ENCODE results near the gene ERMARD.

Gene ERMARD

DNA sequence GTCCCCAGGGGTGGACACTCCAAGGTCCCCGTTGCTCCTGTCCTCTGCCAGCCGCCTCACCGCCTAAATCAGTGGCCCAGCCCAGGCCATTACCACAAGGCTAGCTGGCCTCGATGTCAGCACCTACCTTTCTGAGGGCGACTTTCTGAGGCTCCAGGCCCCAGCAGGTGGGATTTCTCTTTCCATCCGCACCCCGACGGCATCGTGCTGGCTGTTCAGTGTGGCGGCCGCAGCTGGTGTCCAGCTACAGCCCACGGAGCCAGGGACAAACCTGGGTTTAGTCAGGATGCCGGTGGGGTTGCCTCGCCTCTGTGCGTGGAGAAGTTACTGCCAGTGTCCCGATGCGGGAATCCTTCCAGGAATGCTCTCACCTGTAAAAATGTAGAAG is 60.8 kb downstream of the ERMARD start:
- no peak for TF ChIP-seq BHLHE40 (IDR thresholded peaks at IDR 0.05; ENCODE audit: borderline replicate concordance)
- no peak for TF ChIP-seq ZNF384 (IDR thresholded peaks at IDR 0.05)
- no peak for TF ChIP-seq L3MBTL2 (conservative IDR thresholded peaks at IDR 0.05)
- TF ChIP-seq SUZ12 (IDR thresholded peaks at IDR 0.05) = no peak
- TF ChIP-seq TARDBP (IDR thresholded peaks at IDR 0.05) = no peak
- no peak for TF ChIP-seq CTBP1 (IDR thresholded peaks at IDR 0.05; ENCODE audit: borderline replicate concordance)
- TF ChIP-seq HDGF (IDR thresholded peaks at IDR 0.05; ENCODE audit: borderline replicate concordance) = no peak
- TF ChIP-seq SP1 (IDR thresholded peaks at IDR 0.05) = no peak
- ChIA-PET CTCF (interaction anchor here (0.6 to 2.9 kb wide), 2 partner anchors 19 to 875 kb away, joined by 4 to 7 read pairs; no protein-coding TSS in a partner anchor), POLR2A (no interaction called here)
- DNase-seq (ENCODE audit: extremely low spot score) = no peak

GRCh38 chr6:169813969-169814368 is 62.5 kb downstream of the ERMARD start:
- TF ChIP-seq LEF1 (IDR thresholded peaks at IDR 0.05; ENCODE audit: borderline replicate concordance) (no peak), CTBP1 (IDR thresholded peaks at IDR 0.05; ENCODE audit: borderline replicate concordance) (no peak), FOXM1 (IDR thresholded peaks at IDR 0.05; ENCODE audit: borderline replicate concordance) (no peak), L3MBTL2 (conservative IDR thresholded peaks at IDR 0.05) (no peak), BHLHE40 (IDR thresholded peaks at IDR 0.05; ENCODE audit: borderline replicate concordance) (no peak), FOXA1 (IDR thresholded peaks at IDR 0.05) (no peak), SUZ12 (IDR thresholded peaks at IDR 0.05) (no peak), FOXK2 (IDR thresholded peaks at IDR 0.05) (no peak), PKNOX1 (IDR thresholded peaks at IDR 0.05) (no peak), ARNT (IDR thresholded peaks at IDR 0.05) (no peak), SP1 (IDR thresholded peaks at IDR 0.05) (no peak), HDGF (IDR thresholded peaks at IDR 0.05; ENCODE audit: borderline replicate concordance) (no peak), TARDBP (IDR thresholded peaks at IDR 0.05) (no peak), NFRKB (IDR thresholded peaks at IDR 0.05) (no peak), ELF4 (IDR thresholded peaks at IDR 0.05) (no peak), ZNF384 (IDR thresholded peaks at IDR 0.05) (no peak)
- ChIA-PET POLR2A (no interaction called here), CTCF (no interaction called here)
- no peak for DNase-seq (ENCODE audit: extremely low spot score)

- CTCF ChIA-PET = no interaction called here
- TF ChIP-seq ZNF384 (IDR thresholded peaks at IDR 0.05) (no peak), FOXA1 (IDR thresholded peaks at IDR 0.05) (no peak), FOXM1 (IDR thresholded peaks at IDR 0.05; ENCODE audit: borderline replicate concordance) (no peak), LEF1 (IDR thresholded peaks at IDR 0.05; ENCODE audit: borderline replicate concordance) (no peak), L3MBTL2 (conservative IDR thresholded peaks at IDR 0.05) (no peak), FOXK2 (IDR thresholded peaks at IDR 0.05) (no peak), SP1 (IDR thresholded peaks at IDR 0.05) (no peak), CTBP1 (IDR thresholded peaks at IDR 0.05; ENCODE audit: borderline replicate concordance) (no peak)
Observed at GRCh38 chr6:169816054-169816453, 64.6 kb downstream of the ERMARD start.

GRCh38 chr6:169816975-169817374 is 65.6 kb downstream of the ERMARD start:
- POLR2A ChIA-PET = no interaction called here
- DNase-seq (ENCODE audit: extremely low spot score) = no peak
- CTCF ChIA-PET = no interaction called here
- TF ChIP-seq TARDBP (IDR thresholded peaks at IDR 0.05) = no peak

More at GRCh38 chr6:169816054-169816453, 64.6 kb downstream of the ERMARD start:
- no peak for DNase-seq (ENCODE audit: extremely low spot score)
- POLR2A ChIA-PET = no interaction called here

- no peak for DNase-seq (ENCODE audit: extremely low spot score)
- ChIA-PET POLR2A (no interaction called here), CTCF (interaction anchor here (1.4 kb wide), 1 partner anchor 12 kb away, joined by 6 read pairs; no protein-coding TSS in a partner anchor)
- TF ChIP-seq L3MBTL2 (conservative IDR thresholded peaks at IDR 0.05) (no peak), ZNF384 (IDR thresholded peaks at IDR 0.05) (no peak), FOXA1 (IDR thresholded peaks at IDR 0.05) (no peak)
Observed at GRCh38 chr6:169820358-169820757, 68.9 kb downstream of the ERMARD start.

DNA sequence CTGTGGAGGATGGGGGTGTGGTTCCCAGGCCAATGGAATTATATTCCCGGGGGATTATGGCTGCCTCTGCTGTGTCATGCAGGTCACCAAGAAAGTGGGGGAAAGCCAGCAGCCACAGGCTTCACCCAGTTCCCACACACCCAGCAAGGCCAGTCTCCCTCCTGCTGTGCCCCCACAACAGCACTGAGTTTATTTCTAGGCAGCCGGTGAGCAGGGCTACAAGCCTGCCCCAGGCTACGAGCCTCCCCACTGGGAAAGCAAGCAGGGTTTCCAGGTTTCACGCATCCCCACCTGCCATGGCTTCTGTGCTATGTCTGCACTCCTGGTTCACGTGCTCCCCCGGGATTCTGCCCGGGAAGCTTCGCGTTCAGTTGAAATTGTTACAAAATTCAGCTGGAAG is 72.6 kb downstream of the ERMARD start:
- TF ChIP-seq FOXA1 (IDR thresholded peaks at IDR 0.05) (no peak), FOXK2 (IDR thresholded peaks at IDR 0.05) (no peak), SUZ12 (IDR thresholded peaks at IDR 0.05) (no peak), BHLHE40 (IDR thresholded peaks at IDR 0.05; ENCODE audit: borderline replicate concordance) (no peak), PKNOX1 (IDR thresholded peaks at IDR 0.05) (no peak), HDGF (IDR thresholded peaks at IDR 0.05; ENCODE audit: borderline replicate concordance) (no peak), ZNF384 (IDR thresholded peaks at IDR 0.05) (no peak), SP1 (IDR thresholded peaks at IDR 0.05) (no peak), LEF1 (IDR thresholded peaks at IDR 0.05; ENCODE audit: borderline replicate concordance) (no peak), L3MBTL2 (conservative IDR thresholded peaks at IDR 0.05) (no peak), FOXM1 (IDR thresholded peaks at IDR 0.05; ENCODE audit: borderline replicate concordance) (no peak)
- DNase-seq (ENCODE audit: extremely low spot score) = no peak
- POLR2A ChIA-PET = no interaction called here
- CTCF ChIA-PET = interaction anchor here (1.5 kb wide), 1 partner anchor 8 kb away, joined by 5 read pairs; no protein-coding TSS in a partner anchor

DNA sequence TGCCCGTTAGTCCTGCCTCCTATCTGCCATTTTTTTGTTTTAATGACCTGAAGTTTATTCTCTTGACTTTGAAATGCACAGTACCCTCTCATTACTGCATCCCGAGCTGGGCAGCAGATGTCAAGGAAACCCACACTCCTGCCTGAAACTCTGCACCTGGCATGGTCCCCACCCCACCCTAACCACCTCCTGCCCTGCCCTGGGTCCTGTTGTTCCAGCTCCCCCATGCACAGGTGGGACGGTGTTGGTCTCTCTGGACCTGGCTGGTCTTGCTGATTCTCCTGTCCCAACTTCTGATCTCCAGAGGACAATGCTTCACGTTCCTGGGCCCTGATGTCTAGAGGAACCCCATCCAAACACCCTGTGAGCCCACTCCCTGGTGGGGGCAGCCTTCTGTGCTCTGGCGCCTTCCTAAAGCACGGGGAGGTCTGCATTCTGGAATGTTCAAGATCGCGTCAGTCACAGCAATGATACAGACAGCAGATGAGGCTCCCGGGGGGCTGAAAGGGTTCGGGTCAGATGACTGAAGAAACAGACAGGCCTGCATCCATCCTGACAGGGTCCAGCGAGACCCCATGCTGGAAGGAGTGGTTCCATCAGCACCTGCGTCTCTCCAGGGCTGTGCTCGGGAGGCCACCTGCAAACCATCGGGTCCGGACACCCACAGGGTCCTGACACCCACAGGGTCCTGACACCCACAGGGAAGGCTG is 73.6 kb downstream of the ERMARD start:
- DNase-seq (ENCODE audit: extremely low spot score) = no peak
- TF ChIP-seq LEF1 (IDR thresholded peaks at IDR 0.05; ENCODE audit: borderline replicate concordance) (no peak), NFRKB (IDR thresholded peaks at IDR 0.05) (no peak), BHLHE40 (IDR thresholded peaks at IDR 0.05; ENCODE audit: borderline replicate concordance) (no peak), CTBP1 (IDR thresholded peaks at IDR 0.05; ENCODE audit: borderline replicate concordance) (no peak), TARDBP (IDR thresholded peaks at IDR 0.05) (no peak), HDGF (IDR thresholded peaks at IDR 0.05; ENCODE audit: borderline replicate concordance) (no peak), ELF4 (IDR thresholded peaks at IDR 0.05) (no peak), FOXK2 (IDR thresholded peaks at IDR 0.05) (no peak), FOXM1 (IDR thresholded peaks at IDR 0.05; ENCODE audit: borderline replicate concordance) (no peak), FOXA1 (IDR thresholded peaks at IDR 0.05) (no peak), SP1 (IDR thresholded peaks at IDR 0.05) (no peak), SUZ12 (IDR thresholded peaks at IDR 0.05) (no peak), ARNT (IDR thresholded peaks at IDR 0.05) (no peak), PKNOX1 (IDR thresholded peaks at IDR 0.05) (no peak), L3MBTL2 (conservative IDR thresholded peaks at IDR 0.05) (no peak), ZNF384 (IDR thresholded peaks at IDR 0.05) (no peak)
- ChIA-PET POLR2A (interaction anchor here (0.5 kb wide), 1 partner anchor 607 kb away, joined by 3 read pairs; no protein-coding TSS in a partner anchor), CTCF (no interaction called here)
